Astrocyte of the cerebellum (primary cell): Measurements from ENCODE around the gene RNASEH2C.
"Not testable (repeated sequence)": the region's sequence is repeated elsewhere in the genome, so short reads cannot be mapped to it uniquely, and the experiment has no call there.

Experiments
- DNase-seq: peaks from one replicate; pipeline ENCODE4 v3.0.0-alpha.2; 2011; ENCODE audit warnings: low read depth
- H3K4me3 ChIP-seq: 2 replicates; pipeline ENCODE4 v1.5.1; 2011; ENCODE audit warnings: mild to moderate bottlenecking, low read depth, low read length, moderate library complexity
- in situ Hi-C: cut with HindIII; loops from 2 replicates; pipeline ENCODE4 v1.10.0; 2017; ENCODE audit warnings: low sequenced_read_pairs
- TF ChIP-seq, protein P1 (sequence below): IDR thresholded peaks from 2 replicates; pipeline ENCODE4 v1.5.1; 2012; ENCODE audit warnings: low read length, low read depth, moderate library complexity, mild to moderate bottlenecking; ENCODE audit errors: missing control alignments

The RNASEH2C gene

GRCh38 chr11:65713212-65713969, 7.2 kb downstream of the RNASEH2C start:
- TF ChIP-seq, protein P1, sequence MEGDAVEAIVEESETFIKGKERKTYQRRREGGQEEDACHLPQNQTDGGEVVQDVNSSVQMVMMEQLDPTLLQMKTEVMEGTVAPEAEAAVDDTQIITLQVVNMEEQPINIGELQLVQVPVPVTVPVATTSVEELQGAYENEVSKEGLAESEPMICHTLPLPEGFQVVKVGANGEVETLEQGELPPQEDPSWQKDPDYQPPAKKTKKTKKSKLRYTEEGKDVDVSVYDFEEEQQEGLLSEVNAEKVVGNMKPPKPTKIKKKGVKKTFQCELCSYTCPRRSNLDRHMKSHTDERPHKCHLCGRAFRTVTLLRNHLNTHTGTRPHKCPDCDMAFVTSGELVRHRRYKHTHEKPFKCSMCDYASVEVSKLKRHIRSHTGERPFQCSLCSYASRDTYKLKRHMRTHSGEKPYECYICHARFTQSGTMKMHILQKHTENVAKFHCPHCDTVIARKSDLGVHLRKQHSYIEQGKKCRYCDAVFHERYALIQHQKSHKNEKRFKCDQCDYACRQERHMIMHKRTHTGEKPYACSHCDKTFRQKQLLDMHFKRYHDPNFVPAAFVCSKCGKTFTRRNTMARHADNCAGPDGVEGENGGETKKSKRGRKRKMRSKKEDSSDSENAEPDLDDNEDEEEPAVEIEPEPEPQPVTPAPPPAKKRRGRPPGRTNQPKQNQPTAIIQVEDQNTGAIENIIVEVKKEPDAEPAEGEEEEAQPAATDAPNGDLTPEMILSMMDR, result no peak
- no peak for DNase-seq
- peak overlapping the region; percentile 70 for H3K4me3 ChIP-seq
- in situ Hi-C loops, result no loop called here

DNA sequence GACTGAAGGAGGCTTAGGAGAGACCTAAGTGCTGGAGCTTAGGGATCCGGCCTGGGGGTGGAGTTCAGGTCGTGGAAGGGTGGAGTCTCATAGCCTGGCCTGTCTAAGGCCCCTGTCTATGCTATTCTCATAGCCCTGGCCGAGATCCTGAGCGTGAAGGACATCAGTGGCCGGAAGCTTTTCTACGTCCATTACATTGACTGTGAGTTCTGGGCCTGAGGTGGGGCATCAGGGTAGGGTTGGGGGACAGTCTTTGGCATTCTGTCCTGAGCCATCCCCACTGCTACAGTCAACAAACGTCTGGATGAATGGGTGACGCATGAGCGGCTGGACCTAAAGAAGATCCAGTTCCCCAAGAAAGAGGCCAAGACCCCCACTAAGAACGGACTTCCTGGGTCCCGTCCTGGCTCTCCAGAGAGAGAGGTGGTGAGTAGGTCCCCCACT, 7.9 kb downstream of the RNASEH2C start:
- in situ Hi-C loops, result no loop called here
- no peak for DNase-seq
- peak overlapping the region; percentile 70 for H3K4me3 ChIP-seq
- TF ChIP-seq, protein P1, result no peak

GRCh38 chr11:65711785-65712632, 8.6 kb downstream of the RNASEH2C start, which contains the start of gene KAT5:
Gene KAT5, plus strand, starts transcription at chr11:65712252. Its CDS starts 16 bp downstream, at chr11:65712268.
- in situ Hi-C loops, result no loop called here
- TF ChIP-seq, protein P1, result peak; percentile 98
- peak within 1 kb of the TSS; percentile 70 for H3K4me3 ChIP-seq
- peak; percentile 96 for DNase-seq

DNA sequence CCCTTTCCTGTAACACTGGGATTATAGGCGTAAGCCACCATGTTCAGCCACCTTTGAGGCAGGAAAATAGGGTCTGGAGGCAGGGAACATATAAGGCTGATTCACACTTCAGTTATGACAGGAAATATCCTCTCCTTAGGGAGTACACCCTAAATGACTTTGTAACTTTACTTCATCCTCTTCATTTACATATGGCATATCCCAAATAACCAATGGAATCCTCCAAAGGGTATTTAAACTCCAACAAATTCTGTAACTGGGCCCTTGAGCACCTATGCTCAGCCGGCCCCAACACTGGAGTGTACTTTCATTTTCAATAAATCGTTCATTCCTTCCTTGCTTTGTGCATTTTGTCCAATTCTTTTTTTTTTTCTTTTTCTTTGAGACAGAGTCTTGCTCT, 10.2 kb downstream of the RNASEH2C start:
- TF ChIP-seq, protein P1, result no peak
- no peak overlapping the region for H3K4me3 ChIP-seq
- DNase-seq, result no peak
- in situ Hi-C loops, result no loop called here

DNA sequence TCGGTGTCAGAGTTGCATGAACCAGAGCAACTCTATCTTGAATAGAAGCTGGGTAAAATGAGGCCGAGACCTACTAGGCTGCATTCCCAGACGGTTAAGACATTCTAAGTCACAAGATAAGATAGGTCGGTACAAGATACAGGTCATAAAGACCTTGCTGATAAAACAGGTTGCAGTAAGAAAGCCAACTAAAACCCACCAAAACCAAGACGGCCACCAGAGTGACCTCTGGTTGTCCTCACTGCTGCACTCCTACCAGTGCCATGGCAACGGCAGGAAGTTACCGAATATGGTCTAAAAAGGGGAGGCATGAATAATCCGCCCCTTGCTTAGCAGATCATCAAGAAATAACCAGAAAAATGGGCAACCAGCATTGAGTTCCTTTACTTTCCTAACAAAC, 10.9 kb downstream of the RNASEH2C start:
- no peak for DNase-seq
- H3K4me3 ChIP-seq, result no peak overlapping the region
- TF ChIP-seq, protein P1, result no peak
- in situ Hi-C loops, result no loop called here

DNA sequence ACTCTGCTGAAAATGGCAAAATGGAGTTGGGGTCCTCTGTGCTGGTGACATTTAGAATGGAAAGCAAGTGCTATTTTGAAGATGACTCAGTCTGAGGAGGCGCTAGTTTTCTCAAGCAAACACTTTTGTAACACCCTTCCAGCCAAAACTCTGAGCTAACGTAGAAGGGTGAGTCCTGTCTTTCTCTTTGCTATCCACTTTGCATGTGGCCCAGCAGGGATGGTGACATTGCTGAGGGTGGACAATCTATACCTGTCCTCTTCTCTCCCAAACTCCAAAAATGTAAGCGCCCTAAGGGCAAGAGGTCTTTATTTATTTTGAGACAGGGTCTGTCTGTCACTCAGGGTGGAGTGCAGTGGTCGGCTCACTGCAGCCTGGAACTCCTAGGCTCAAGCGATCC, 12.1 kb downstream of the RNASEH2C start:
- in situ Hi-C loops, result no loop called here
- DNase-seq, result no peak
- TF ChIP-seq, protein P1, result no peak
- H3K4me3 ChIP-seq, result no peak overlapping the region

GRCh38 chr11:65707002-65707401, 13.6 kb downstream of the RNASEH2C start:
- in situ Hi-C loops, H3K4me3 ChIP-seq, DNase-seq: not testable (repeated sequence)
